Parathyroid adenoma (tissue), 2 donors: Measurements from ENCODE around the gene DUS3L.

ENCODE experiments used
- H2AFZ ChIP-seq: fragments of 300-600 bp; sonication (generic); one replicate; pipeline ENCODE4 v1.7.0; 2017; ENCODE audit warnings: antibody characterized with exemption, mild to moderate bottlenecking
- H3K27ac ChIP-seq: fragments of 300-600 bp; sonication (generic); one replicate; pipeline ENCODE4 v1.7.0; 2017
- H3K27me3 ChIP-seq: fragments of 300-600 bp; sonication (generic); one replicate; pipeline ENCODE4 v1.7.0; 2017; ENCODE audit warnings: low read length; ENCODE audit not compliant: control insufficient read depth, insufficient read depth
- H3K36me3 ChIP-seq: fragments of 300-600 bp; sonication (generic); one replicate; pipeline ENCODE4 v1.7.0; 2017; ENCODE audit warnings: low read length; ENCODE audit not compliant: control insufficient read depth, insufficient read depth
- H3K4me1 ChIP-seq: fragments of 300-600 bp; sonication (generic); one replicate; pipeline ENCODE4 v1.7.0; 2017; ENCODE audit warnings: control low read depth
- H3K4me2 ChIP-seq: fragments of 300-600 bp; sonication (generic); one replicate; pipeline ENCODE4 v1.7.0; 2017; ENCODE audit warnings: low read length
- H3K4me3 ChIP-seq: fragments of 300-600 bp; sonication (generic); one replicate; pipeline ENCODE4 v1.7.0; 2017; ENCODE audit warnings: low read depth, low read length
- H3K79me2 ChIP-seq: fragments of 300-600 bp; sonication (generic); one replicate; pipeline ENCODE4 v1.7.0; 2017; ENCODE audit warnings: control low read depth
- H3K9ac ChIP-seq: fragments of 300-600 bp; sonication (generic); one replicate; pipeline ENCODE4 v1.7.0; 2017; ENCODE audit warnings: mild to moderate bottlenecking
- H3K9me3 ChIP-seq: fragments of 300-600 bp; sonication (generic); one replicate; pipeline ENCODE4 v1.7.0; 2017; ENCODE audit warnings: low read length; ENCODE audit not compliant: control insufficient read depth
- TF ChIP-seq, protein P1 (sequence below): fragments of 300-600 bp; sonication (generic); IDR thresholded peaks from one replicate; pipeline ENCODE4 v1.7.0; 2017; ENCODE audit warnings: antibody characterized with exemption, mild to moderate bottlenecking
- donor health status: primary hyperparathyroidism.

DUS3L gene

DNA sequence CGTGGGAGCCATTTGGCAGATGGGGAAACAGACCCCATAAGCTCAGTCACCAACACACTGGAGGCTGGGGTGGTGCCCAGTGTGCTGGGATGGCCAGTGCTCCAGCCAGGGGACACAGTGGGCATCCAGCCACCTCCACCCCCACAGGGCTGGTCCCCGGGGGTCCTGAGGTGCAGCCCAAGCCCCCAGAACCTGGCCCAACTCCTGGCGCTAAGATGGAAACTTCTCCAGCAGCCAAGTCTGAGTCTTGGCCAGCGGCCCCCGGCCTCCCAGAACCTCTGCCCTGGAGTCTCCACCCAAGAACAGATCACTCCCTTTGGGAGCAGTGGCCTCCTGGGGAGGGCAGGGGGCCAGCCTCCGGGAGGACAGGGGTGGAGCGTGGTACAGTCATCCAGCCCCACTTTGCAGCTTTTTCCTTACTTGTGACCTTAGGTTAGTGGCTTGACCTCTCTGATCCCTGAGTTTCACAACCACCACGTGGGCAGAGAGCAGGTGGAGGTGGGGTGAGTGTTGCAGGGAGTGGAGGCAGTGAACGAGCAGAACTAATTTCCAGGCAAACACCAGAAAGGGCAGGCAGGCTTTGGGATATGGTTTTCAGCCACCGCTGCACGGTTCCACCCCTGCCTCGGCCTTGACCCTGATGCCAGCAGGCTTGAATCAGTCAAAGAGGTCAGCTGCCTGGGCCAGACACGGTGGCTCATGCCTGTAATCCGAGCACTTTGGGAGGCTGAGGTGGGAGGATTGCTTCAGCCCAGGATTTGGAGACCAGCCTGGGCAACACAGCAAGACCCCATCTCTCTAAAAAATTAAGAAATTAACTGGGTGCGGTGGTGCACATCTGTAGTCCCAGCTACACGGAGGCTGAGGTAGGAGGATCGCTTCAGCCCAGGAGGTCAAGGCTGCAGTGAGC is 9.7 kb upstream of the DUS3L start:
- Histone ChIP-seq H3K4me2 (no peak overlapping the region), H2AFZ (no peak overlapping the region), H3K27me3 (no peaks in the 10 kb centered on the region), H3K27ac (no peak overlapping the region), H3K9ac (no peak overlapping the region), H3K9me3 (no peaks in the 10 kb centered on the region), H3K79me2 (no peaks in the 10 kb centered on the region), H3K36me3 (no peaks in the 10 kb centered on the region), H3K4me3 (no peak overlapping the region), H3K4me1 (peaks cover 2% of the 10 kb centered on the region)
- TF ChIP-seq, protein P1, sequence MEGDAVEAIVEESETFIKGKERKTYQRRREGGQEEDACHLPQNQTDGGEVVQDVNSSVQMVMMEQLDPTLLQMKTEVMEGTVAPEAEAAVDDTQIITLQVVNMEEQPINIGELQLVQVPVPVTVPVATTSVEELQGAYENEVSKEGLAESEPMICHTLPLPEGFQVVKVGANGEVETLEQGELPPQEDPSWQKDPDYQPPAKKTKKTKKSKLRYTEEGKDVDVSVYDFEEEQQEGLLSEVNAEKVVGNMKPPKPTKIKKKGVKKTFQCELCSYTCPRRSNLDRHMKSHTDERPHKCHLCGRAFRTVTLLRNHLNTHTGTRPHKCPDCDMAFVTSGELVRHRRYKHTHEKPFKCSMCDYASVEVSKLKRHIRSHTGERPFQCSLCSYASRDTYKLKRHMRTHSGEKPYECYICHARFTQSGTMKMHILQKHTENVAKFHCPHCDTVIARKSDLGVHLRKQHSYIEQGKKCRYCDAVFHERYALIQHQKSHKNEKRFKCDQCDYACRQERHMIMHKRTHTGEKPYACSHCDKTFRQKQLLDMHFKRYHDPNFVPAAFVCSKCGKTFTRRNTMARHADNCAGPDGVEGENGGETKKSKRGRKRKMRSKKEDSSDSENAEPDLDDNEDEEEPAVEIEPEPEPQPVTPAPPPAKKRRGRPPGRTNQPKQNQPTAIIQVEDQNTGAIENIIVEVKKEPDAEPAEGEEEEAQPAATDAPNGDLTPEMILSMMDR: no peak

DNA sequence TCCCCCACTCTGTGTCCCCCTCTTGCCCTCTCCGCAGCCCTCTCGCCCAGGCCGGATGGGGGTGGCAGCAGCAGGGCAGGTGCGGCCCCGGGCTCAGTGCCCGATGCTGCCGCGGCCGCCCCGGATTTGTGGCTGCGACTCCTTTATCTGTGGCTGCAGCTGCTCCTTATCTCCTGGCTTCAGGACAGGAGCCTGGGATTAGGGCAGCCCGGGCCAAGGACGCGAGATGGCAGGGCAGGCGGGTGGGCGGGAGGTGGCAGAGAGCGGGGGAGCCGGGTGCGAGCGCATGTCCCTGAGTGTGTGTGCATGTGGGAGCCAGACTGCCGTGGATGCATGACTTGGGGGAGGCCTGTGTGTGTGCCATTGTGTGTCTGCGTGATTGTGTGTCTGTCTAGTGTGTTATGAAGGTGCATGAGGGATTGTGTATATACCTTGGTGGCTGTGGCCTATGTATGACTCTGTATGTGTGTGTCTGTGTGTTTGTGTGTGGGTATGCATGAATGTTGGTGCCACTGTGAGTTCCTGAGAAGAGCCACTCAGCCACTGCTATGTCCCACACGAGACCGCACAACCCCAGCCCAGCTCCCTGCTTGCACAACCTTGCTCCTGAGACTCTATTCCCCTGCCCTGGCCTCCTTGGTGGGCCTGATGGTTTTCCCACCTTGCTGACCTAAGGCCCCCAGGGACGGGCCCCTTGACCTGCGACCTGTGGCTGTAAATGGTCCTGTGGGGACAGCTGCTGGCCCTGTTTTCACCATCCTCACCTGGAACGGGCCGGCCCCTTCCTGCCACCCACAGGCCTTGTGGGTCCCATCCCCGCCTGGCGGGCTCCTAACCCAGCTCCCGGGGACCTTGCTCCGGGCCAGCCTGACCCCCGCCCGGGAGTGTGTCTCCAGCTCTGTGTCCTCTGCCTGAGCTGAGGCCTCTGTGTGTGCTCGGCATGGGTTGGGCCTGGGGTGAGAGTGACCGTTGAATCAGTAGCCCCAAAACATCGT is 8.6 kb upstream of the DUS3L start:
- Histone ChIP-seq H3K79me2 (no peaks in the 10 kb centered on the region), H3K9me3 (no peaks in the 10 kb centered on the region), H2AFZ (no peak overlapping the region), H3K27me3 (no peaks in the 10 kb centered on the region), H3K4me1 (peaks cover 2% of the 10 kb centered on the region), H3K9ac (no peak overlapping the region), H3K4me3 (no peak overlapping the region), H3K4me2 (no peak overlapping the region), H3K36me3 (no peaks in the 10 kb centered on the region), H3K27ac (no peak overlapping the region)
- TF ChIP-seq, protein P1: no peak

DNA sequence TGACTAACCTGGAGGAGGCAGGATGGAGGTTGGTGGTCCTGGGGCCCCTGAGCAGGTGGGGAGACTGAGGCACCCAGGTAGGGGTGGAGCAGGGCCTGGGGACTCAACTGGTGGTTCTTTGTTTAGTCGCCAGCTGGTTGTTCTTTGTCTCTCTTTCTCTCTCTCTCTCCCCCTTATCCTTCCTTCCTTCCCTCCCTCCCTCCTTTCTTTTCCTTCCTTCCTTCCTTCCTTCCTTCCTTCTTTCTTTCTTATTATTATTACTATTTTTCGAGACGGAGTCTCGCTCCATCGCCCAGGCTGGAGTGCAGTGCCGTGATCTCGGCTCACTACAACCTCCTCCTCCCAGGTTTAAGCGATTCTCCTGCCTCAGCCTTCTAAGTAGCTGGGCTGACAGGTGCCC is 7.3 kb upstream of the DUS3L start:
- no peaks in the 10 kb centered on the region for H3K79me2 ChIP-seq
- H3K4me3 ChIP-seq: no peak overlapping the region
- H3K4me1 ChIP-seq: no peaks in the 10 kb centered on the region
- H3K36me3 ChIP-seq: no peaks in the 10 kb centered on the region
- no peak overlapping the region for H3K27ac ChIP-seq
- no peaks in the 10 kb centered on the region for H3K9me3 ChIP-seq
- H2AFZ ChIP-seq: no peak overlapping the region
- no peak overlapping the region for H3K9ac ChIP-seq
- no peaks in the 10 kb centered on the region for H3K27me3 ChIP-seq
- H3K4me2 ChIP-seq: no peak overlapping the region
- TF ChIP-seq, protein P1: no peak

DNA sequence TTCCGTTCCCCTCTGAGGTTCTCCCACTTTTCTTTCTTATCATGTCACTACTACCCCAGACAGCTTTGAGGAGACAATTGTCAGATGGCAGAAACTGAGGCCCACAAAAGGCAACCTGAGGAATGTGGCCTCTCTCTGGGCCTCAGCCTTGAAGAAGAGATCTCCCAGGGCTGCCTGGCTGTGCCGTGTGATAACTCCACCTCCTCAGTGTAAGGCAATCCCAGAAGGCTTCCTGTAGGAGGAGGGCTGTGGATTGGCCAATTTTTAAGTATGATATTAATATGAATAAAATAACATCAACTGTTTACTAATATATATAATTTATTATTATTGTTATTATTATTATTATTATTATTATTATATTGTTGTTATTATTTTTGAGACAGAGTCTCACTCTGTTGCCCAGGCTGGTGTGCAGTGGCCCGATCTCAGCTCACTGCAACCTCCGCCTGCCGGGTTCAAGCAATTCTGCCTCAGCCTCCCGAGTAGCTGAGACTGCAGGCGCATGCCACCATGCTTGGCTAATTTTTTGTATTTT is 4.5 kb upstream of the DUS3L start:
- Histone ChIP-seq H2AFZ (no peak overlapping the region), H3K4me3 (no peak overlapping the region), H3K27ac (no peak overlapping the region), H3K36me3 (no peaks in the 10 kb centered on the region), H3K27me3 (no peaks in the 10 kb centered on the region), H3K4me2 (no peak overlapping the region), H3K4me1 (no peaks in the 10 kb centered on the region), H3K9me3 (no peaks in the 10 kb centered on the region), H3K79me2 (no peaks in the 10 kb centered on the region), H3K9ac (no peak overlapping the region)
- TF ChIP-seq, protein P1: no peak
